ENCODE results near the gene NAALADL2.

NAALADL2 gene

GRCh38 chr3:175399156-175399840 is 540.2 kb downstream of the NAALADL2 start:
- CTCF ChIA-PET: no interaction called here
- H3K9me3 ChIP-seq (ENCODE audit: control extremely low read depth in 1 of 5, control insufficient read depth in 4 of 5, insufficient read depth in 2 of 5, low read depth in 1 of 5, low read length in 4 of 5): peaks cover 0 to 5% (median 0%) of the 10 kb centered on the region in 5 experiments
- 100% methylated on average over 5 of the region's 5 CpGs for WGBS (ENCODE audit: insufficient coverage)
- no peak overlapping the region for H3K27ac ChIP-seq (ENCODE audit: insufficient read depth in 1 of 2, low read depth in 1 of 2, low read length in 2 of 2, poor library complexity in 1 of 2, severe bottlenecking in 2 of 2)
- H3K36me3 ChIP-seq (ENCODE audit: control insufficient read depth in 4 of 4, insufficient read depth in 4 of 4, low read length in 3 of 4): no peaks in the 10 kb centered on the region
- POLR2A ChIA-PET: no interaction called here
- H3K4me3 ChIP-seq (ENCODE audit: control insufficient read depth in 1 of 7, extremely low read depth in 1 of 7, insufficient read depth in 4 of 7, low read depth in 2 of 7, low read length in 6 of 7): no peak overlapping the region
- no peaks in the 10 kb centered on the region for H3K27me3 ChIP-seq (replicated peaks in 2 of 5; ENCODE audit: control insufficient read depth in 4 of 5, insufficient read depth in 5 of 5, low read length in 4 of 5)
- H3K4me1 ChIP-seq (ENCODE audit: control extremely low read depth in 1 of 4, control insufficient read depth in 4 of 4, insufficient read depth in 4 of 4, low read length in 3 of 4): no peaks in the 10 kb centered on the region
- no peak for DNase-seq

GRCh38 chr3:175404027-175404426 is 544.9 kb downstream of the NAALADL2 start:
- Histone ChIP-seq H3K4me3 (ENCODE audit: control insufficient read depth in 1 of 7, extremely low read depth in 1 of 7, insufficient read depth in 4 of 7, low read depth in 2 of 7, low read length in 6 of 7) (no peak overlapping the region), H3K4me1 (ENCODE audit: control extremely low read depth in 1 of 4, control insufficient read depth in 4 of 4, insufficient read depth in 4 of 4, low read length in 3 of 4) (no peaks in the 10 kb centered on the region), H3K27ac (ENCODE audit: insufficient read depth in 1 of 2, low read depth in 1 of 2, low read length in 2 of 2, poor library complexity in 1 of 2, severe bottlenecking in 2 of 2) (no peak overlapping the region), H3K9me3 (ENCODE audit: control extremely low read depth in 1 of 5, control insufficient read depth in 4 of 5, insufficient read depth in 2 of 5, low read depth in 1 of 5, low read length in 4 of 5) (no peaks in the 10 kb centered on the region), H3K27me3 (replicated peaks in 2 of 5; ENCODE audit: control insufficient read depth in 4 of 5, insufficient read depth in 5 of 5, low read length in 4 of 5) (no peaks in the 10 kb centered on the region), H3K36me3 (ENCODE audit: control insufficient read depth in 4 of 4, insufficient read depth in 4 of 4, low read length in 3 of 4) (no peaks in the 10 kb centered on the region)
- ChIA-PET POLR2A (no interaction called here), CTCF (interaction anchor here (0.8 kb wide), 1 partner anchor 15 kb away, joined by 3 read pairs; no protein-coding TSS in a partner anchor)
- no peak for DNase-seq
- whole genome bisulfite sequencing (ENCODE audit: insufficient coverage): 100% methylated on average over 1 of the region's 1 CpG

GRCh38 chr3:175404621-175405020 is 545.5 kb downstream of the NAALADL2 start:
- no peaks in the 10 kb centered on the region for H3K9me3 ChIP-seq (ENCODE audit: control extremely low read depth in 1 of 5, control insufficient read depth in 4 of 5, insufficient read depth in 2 of 5, low read depth in 1 of 5, low read length in 4 of 5)
- DNase-seq: no peak
- ChIA-PET CTCF (interaction anchor here (0.5 to 0.8 kb wide), 2 partner anchors 14 to 1037 kb away, joined by 3 to 4 read pairs; no protein-coding TSS in a partner anchor), POLR2A (no interaction called here)
- no peaks in the 10 kb centered on the region for H3K36me3 ChIP-seq (ENCODE audit: control insufficient read depth in 4 of 4, insufficient read depth in 4 of 4, low read length in 3 of 4)
- H3K4me3 ChIP-seq (ENCODE audit: control insufficient read depth in 1 of 7, extremely low read depth in 1 of 7, insufficient read depth in 4 of 7, low read depth in 2 of 7, low read length in 6 of 7): no peak overlapping the region
- H3K4me1 ChIP-seq (ENCODE audit: control extremely low read depth in 1 of 4, control insufficient read depth in 4 of 4, insufficient read depth in 4 of 4, low read length in 3 of 4): no peaks in the 10 kb centered on the region
- H3K27ac ChIP-seq (ENCODE audit: insufficient read depth in 1 of 2, low read depth in 1 of 2, low read length in 2 of 2, poor library complexity in 1 of 2, severe bottlenecking in 2 of 2): no peak overlapping the region
- no peaks in the 10 kb centered on the region for H3K27me3 ChIP-seq (replicated peaks in 2 of 5; ENCODE audit: control insufficient read depth in 4 of 5, insufficient read depth in 5 of 5, low read length in 4 of 5)
- no CpG with 5 or more reads among the region's 1 CpG for WGBS (ENCODE audit: insufficient coverage)

DNA sequence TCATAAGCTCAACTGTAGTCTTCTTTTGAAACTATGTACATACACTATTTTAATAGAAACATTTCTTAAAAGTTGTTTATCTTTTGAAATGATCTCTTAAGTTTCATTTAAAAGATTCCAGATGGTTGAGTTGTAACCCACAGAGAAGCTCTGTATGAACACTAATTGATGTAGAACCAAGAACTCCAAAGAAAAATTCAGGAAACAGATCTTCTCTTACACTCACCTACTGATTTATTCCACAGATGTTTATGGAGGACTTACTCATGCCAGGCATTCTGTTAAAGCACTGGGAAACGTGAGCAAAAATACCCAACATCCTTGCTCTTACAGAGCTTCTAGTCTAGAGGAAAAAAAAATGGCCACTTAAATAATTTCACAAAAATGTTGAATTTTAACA is 551.1 kb downstream of the NAALADL2 start:
- DNase-seq: no peak
- Histone ChIP-seq H3K4me1 (ENCODE audit: control extremely low read depth in 1 of 4, control insufficient read depth in 4 of 4, insufficient read depth in 4 of 4, low read length in 3 of 4) (no peaks in the 10 kb centered on the region), H3K27ac (ENCODE audit: insufficient read depth in 1 of 2, low read depth in 1 of 2, low read length in 2 of 2, poor library complexity in 1 of 2, severe bottlenecking in 2 of 2) (no peak overlapping the region), H3K4me3 (ENCODE audit: control insufficient read depth in 1 of 7, extremely low read depth in 1 of 7, insufficient read depth in 4 of 7, low read depth in 2 of 7, low read length in 6 of 7) (no peak overlapping the region), H3K9me3 (ENCODE audit: control extremely low read depth in 1 of 5, control insufficient read depth in 4 of 5, insufficient read depth in 2 of 5, low read depth in 1 of 5, low read length in 4 of 5) (no peaks in the 10 kb centered on the region), H3K27me3 (replicated peaks in 2 of 5; ENCODE audit: control insufficient read depth in 4 of 5, insufficient read depth in 5 of 5, low read length in 4 of 5) (no peaks in the 10 kb centered on the region), H3K36me3 (ENCODE audit: control insufficient read depth in 4 of 4, insufficient read depth in 4 of 4, low read length in 3 of 4) (no peaks in the 10 kb centered on the region)
- ChIA-PET CTCF (no interaction called here), POLR2A (no interaction called here)
- WGBS (ENCODE audit: insufficient coverage): no CpG with 5 or more reads among the region's 1 CpG

- Histone ChIP-seq H3K4me1 (ENCODE audit: control extremely low read depth in 1 of 4, control insufficient read depth in 4 of 4, insufficient read depth in 4 of 4, low read length in 3 of 4) (no peaks in the 10 kb centered on the region), H3K36me3 (ENCODE audit: control insufficient read depth in 4 of 4, insufficient read depth in 4 of 4, low read length in 3 of 4) (no peaks in the 10 kb centered on the region), H3K27me3 (replicated peaks in 2 of 5; ENCODE audit: control insufficient read depth in 4 of 5, insufficient read depth in 5 of 5, low read length in 4 of 5) (no peaks in the 10 kb centered on the region), H3K9me3 (ENCODE audit: control extremely low read depth in 1 of 5, control insufficient read depth in 4 of 5, insufficient read depth in 2 of 5, low read depth in 1 of 5, low read length in 4 of 5) (no peaks in the 10 kb centered on the region), H3K27ac (ENCODE audit: insufficient read depth in 1 of 2, low read depth in 1 of 2, low read length in 2 of 2, poor library complexity in 1 of 2, severe bottlenecking in 2 of 2) (no peak overlapping the region), H3K4me3 (ENCODE audit: control insufficient read depth in 1 of 7, extremely low read depth in 1 of 7, insufficient read depth in 4 of 7, low read depth in 2 of 7, low read length in 6 of 7) (no peak overlapping the region)
- ChIA-PET POLR2A (no interaction called here), CTCF (no interaction called here)
- DNase-seq: no peak
- 96% methylated on average over 3 of the region's 4 CpGs for WGBS (ENCODE audit: insufficient coverage)
These were observed 552.3 kb downstream of the NAALADL2 start for GRCh38 chr3:175411405-175411804.

DNA sequence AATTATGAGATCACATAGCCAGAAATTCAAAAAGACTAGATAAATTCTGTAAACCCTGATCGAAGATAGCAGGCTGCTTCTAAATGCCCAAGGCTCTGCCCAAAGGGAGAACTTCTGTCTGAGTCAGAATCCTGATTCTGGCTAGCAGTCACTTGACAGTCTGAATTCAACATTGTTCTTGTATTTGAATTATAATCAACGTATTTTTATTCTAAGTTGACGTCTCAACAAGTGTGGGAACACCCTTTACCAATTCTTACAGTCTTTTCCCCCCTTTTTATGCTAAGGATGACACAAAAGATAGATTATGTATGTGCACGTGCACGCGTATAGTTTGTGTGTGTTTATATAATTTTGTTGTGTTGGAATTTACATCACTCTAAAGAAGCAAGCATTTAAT is 552.8 kb downstream of the NAALADL2 start:
- Histone ChIP-seq H3K4me1 (ENCODE audit: control extremely low read depth in 1 of 4, control insufficient read depth in 4 of 4, insufficient read depth in 4 of 4, low read length in 3 of 4) (no peaks in the 10 kb centered on the region), H3K27me3 (replicated peaks in 2 of 5; ENCODE audit: control insufficient read depth in 4 of 5, insufficient read depth in 5 of 5, low read length in 4 of 5) (no peaks in the 10 kb centered on the region), H3K4me3 (ENCODE audit: control insufficient read depth in 1 of 7, extremely low read depth in 1 of 7, insufficient read depth in 4 of 7, low read depth in 2 of 7, low read length in 6 of 7) (no peak overlapping the region), H3K27ac (ENCODE audit: insufficient read depth in 1 of 2, low read depth in 1 of 2, low read length in 2 of 2, poor library complexity in 1 of 2, severe bottlenecking in 2 of 2) (no peak overlapping the region), H3K36me3 (ENCODE audit: control insufficient read depth in 4 of 4, insufficient read depth in 4 of 4, low read length in 3 of 4) (no peaks in the 10 kb centered on the region), H3K9me3 (ENCODE audit: control extremely low read depth in 1 of 5, control insufficient read depth in 4 of 5, insufficient read depth in 2 of 5, low read depth in 1 of 5, low read length in 4 of 5) (no peaks in the 10 kb centered on the region)
- CTCF ChIA-PET: no interaction called here
- 89% methylated on average over 1 of the region's 6 CpGs for WGBS (ENCODE audit: insufficient coverage)
- DNase-seq: no peak
- POLR2A ChIA-PET: no interaction called here

DNA sequence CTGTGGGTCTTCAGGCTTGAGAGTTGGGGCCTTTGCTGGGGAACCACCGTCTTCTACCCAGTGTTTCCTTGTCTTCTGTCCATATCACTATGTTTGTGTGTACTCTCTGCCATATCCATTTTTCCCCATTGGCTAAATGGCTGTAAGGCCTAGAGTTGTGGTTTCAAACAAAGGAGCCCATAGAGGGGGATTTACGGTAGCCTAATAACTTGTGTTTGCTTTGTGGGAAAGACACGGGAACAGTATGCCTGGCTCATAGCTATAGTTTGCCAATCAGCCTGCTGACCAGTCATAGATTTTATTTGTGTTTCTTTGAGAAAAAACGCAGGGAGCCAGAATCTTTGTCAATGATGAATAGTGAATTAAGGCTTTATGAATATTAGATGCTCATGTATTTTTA is 554.8 kb downstream of the NAALADL2 start:
- DNase-seq: no peak
- no peaks in the 10 kb centered on the region for H3K9me3 ChIP-seq (ENCODE audit: control extremely low read depth in 1 of 5, control insufficient read depth in 4 of 5, insufficient read depth in 2 of 5, low read depth in 1 of 5, low read length in 4 of 5)
- WGBS (ENCODE audit: insufficient coverage): 100% methylated on average over 2 of the region's 4 CpGs
- POLR2A ChIA-PET: no interaction called here
- H3K4me1 ChIP-seq (ENCODE audit: control extremely low read depth in 1 of 4, control insufficient read depth in 4 of 4, insufficient read depth in 4 of 4, low read length in 3 of 4): no peaks in the 10 kb centered on the region
- H3K27ac ChIP-seq (ENCODE audit: insufficient read depth in 1 of 2, low read depth in 1 of 2, low read length in 2 of 2, poor library complexity in 1 of 2, severe bottlenecking in 2 of 2): no peak overlapping the region
- no peaks in the 10 kb centered on the region for H3K27me3 ChIP-seq (replicated peaks in 2 of 5; ENCODE audit: control insufficient read depth in 4 of 5, insufficient read depth in 5 of 5, low read length in 4 of 5)
- CTCF ChIA-PET: no interaction called here
- no peaks in the 10 kb centered on the region for H3K36me3 ChIP-seq (ENCODE audit: control insufficient read depth in 4 of 4, insufficient read depth in 4 of 4, low read length in 3 of 4)
- no peak overlapping the region for H3K4me3 ChIP-seq (ENCODE audit: control insufficient read depth in 1 of 7, extremely low read depth in 1 of 7, insufficient read depth in 4 of 7, low read depth in 2 of 7, low read length in 6 of 7)

Measured in common myeloid progenitor, CD34-positive (primary cell).